Kidney epithelial cell (primary cell): ENCODE data around the gene ST7L. TPM values are rescaled to one million over a fixed set of nuclear protein-coding genes. Genes with fewer than 3 reads are reported as not detected.

ENCODE experiments used
- DNase-seq: peaks from one replicate; pipeline ENCODE4 v3.0.0-alpha.2; 2010; ENCODE audit warnings: low read depth
- H3K27me3 ChIP-seq: 2 replicates; pipeline ENCODE4 v1.6.0; 2011; ENCODE audit warnings: low read length; ENCODE audit not compliant: control insufficient read depth, insufficient read depth
- H3K36me3 ChIP-seq: 2 replicates; pipeline ENCODE4 v1.5.1; 2011; ENCODE audit warnings: low read length; ENCODE audit not compliant: control insufficient read depth, insufficient read depth
- H3K4me3 ChIP-seq: 2 replicates; pipeline ENCODE4 v1.5.1; 2011; ENCODE audit warnings: low read depth, mild to moderate bottlenecking, control low read depth, low read length
- total RNA-seq: library from RNA; depleted of rRNA; stranded (reverse); fragments of >200 nt; gene quantifications from 2 replicates; pipeline ENCODE4 v1.2.3, GENCODE V29; 2015
- TF ChIP-seq, protein P1 (sequence below): IDR thresholded peaks from 2 replicates; pipeline ENCODE4 v1.5.1; 2011; ENCODE audit warnings: mild to moderate bottlenecking, moderate library complexity, low read length, control low read depth, inconsistent platforms; ENCODE audit not compliant: insufficient read depth, poor library complexity, severe bottlenecking

ST7L gene
- total RNA-seq, 1 donor from 2014 or later, result 12.9 TPM

DNA sequence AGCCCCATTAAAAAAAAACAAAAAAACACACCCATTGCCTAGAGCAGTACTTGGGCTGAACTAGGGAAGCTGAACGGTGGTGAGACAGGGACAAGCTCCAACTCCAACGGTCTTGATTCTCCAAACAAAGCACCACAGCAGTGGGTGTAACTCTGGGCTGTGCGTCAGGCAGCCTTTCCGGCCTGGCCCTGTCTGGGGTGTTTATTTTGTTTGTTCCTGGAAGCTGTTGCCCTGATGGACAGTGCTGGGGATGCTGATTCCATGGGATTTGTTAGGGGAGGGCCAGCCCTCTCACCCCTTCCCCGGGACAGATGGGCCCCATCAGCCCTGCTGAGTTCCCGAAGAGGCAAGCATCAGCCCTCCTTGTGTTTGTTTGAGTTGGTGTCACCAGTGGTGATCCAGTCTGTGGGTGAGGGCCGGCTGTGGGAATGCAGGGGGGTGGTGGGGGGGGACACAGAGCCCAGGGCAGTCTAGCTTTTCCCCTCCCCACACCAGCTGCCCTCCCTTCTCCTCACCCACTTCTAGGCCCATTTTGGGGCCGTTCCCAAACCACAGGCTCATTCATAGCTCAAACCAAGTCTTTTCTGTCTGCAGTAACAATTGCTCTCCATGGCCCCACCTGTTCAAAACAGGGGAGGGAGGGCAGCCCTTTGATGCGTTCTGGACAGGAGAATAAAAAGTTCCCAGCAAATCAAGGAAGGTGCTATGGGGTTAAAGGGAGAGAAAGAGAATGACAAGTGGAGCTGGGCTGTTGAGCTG, 105.7 kb downstream of the ST7L start:
- Histone ChIP-seq H3K27me3 (peaks cover 18% of the 10 kb centered on the region), H3K36me3 (no peaks in the 10 kb centered on the region), H3K4me3 (no peak overlapping the region)
- DNase-seq, result no peak
- TF ChIP-seq, protein P1, sequence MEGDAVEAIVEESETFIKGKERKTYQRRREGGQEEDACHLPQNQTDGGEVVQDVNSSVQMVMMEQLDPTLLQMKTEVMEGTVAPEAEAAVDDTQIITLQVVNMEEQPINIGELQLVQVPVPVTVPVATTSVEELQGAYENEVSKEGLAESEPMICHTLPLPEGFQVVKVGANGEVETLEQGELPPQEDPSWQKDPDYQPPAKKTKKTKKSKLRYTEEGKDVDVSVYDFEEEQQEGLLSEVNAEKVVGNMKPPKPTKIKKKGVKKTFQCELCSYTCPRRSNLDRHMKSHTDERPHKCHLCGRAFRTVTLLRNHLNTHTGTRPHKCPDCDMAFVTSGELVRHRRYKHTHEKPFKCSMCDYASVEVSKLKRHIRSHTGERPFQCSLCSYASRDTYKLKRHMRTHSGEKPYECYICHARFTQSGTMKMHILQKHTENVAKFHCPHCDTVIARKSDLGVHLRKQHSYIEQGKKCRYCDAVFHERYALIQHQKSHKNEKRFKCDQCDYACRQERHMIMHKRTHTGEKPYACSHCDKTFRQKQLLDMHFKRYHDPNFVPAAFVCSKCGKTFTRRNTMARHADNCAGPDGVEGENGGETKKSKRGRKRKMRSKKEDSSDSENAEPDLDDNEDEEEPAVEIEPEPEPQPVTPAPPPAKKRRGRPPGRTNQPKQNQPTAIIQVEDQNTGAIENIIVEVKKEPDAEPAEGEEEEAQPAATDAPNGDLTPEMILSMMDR, result no peak

DNA sequence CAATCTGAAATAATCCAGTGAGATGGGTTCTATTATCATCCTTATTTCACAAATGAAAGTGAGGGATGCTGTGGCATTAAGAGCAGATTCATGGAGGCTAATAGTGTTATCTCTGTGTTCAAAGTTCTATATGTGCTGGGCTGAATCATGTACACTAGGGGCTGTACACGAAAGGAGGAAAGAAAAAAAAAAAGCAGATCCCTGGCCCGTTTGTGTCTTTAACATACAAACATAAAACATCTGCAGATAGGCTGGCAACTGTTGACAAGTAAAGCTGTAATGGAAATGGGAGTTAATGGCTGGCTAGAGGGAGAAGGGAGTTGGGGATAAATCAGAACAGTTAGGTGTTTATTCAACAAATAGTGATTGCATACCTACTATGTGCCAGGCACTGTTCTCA, 107.0 kb downstream of the ST7L start:
- TF ChIP-seq, protein P1, result no peak
- no peak for DNase-seq
- peaks cover 25% of the 10 kb centered on the region for H3K27me3 ChIP-seq
- no peak overlapping the region for H3K4me3 ChIP-seq
- H3K36me3 ChIP-seq, result no peaks in the 10 kb centered on the region

DNA sequence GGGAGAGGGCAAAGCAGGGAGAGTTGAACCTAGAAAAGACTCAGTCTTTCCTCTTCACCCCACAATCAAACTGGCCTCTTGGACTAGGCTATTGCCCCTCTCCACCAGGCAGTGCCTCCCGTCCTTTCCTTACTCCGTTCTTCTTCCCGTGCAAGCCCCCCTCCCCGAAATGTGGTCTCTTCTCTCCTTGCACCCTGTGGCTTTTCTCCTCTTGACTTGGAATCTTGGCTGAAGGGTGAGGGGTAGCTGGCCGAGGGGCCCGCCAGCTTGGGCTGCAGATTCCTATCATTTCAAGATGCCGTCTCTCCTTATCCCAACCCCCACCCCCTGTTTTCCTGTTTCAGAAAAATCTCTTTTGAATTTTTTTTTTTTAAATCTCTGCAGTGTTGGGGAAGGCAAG, 108.6 kb downstream of the ST7L start:
- TF ChIP-seq, protein P1, result no peak
- Histone ChIP-seq H3K27me3 (peaks cover 25% of the 10 kb centered on the region), H3K36me3 (no peaks in the 10 kb centered on the region), H3K4me3 (no peak overlapping the region)
- no peak for DNase-seq

DNA sequence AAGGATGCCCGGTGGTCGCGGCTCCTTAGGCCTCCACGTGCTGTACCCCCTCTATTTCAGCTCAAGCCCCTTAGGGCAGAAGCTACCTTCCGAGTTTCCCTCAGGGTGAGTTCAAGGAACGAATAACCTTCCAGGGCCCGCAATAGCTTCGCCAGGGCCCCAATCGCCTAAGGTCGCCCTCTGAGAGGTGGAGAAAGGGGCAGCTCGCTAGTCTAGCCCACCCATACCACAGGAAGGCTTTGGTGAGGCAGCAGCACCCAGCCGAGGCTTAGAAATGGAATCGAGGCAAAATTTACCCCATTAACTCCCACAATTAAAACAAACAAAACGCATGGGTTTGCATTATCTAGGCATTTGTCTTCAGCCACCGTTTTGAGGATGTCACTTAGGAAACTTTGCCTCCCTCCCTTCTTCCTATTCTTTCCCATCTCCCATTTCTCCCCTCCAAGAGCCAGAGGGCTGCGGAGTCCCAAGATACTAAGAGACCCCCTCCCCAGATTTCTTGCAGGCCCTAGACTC, 109.2 kb downstream of the ST7L start:
- Histone ChIP-seq H3K4me3 (peak overlapping the region; percentile 29), H3K36me3 (no peaks in the 10 kb centered on the region), H3K27me3 (peaks cover 25% of the 10 kb centered on the region)
- TF ChIP-seq, protein P1, result no peak
- DNase-seq, result no peak

DNA sequence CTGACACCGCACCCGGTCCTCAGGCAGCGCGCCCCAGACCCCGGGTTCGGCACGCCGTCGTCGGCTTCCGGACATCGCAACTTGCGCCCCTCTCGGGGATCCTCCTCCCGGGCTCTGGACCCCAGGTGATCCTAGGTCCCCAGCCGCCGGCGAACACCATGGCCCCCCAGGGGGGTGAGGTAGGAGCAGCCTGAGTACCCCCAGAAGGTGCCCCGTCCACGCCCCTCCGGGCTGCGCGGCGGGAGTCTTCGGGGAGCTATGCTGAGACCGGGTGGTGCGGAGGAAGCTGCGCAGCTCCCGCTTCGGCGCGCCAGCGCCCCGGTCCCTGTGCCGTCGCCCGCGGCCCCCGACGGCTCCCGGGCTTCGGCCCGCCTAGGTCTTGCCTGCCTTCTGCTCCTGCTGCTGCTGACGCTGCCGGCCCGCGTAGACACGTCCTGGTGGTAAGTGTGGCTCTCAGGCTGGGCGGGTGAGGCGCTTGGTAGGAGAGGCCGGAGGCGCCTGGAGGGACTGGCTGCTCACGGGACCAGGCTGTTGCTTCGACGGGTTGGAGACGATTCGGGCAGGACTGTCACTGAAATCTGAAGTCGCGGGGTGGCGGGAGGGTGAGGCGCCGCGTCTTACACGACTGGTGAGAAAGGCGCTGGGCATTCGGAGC, 109.8 kb downstream of the ST7L start:
- no peak for DNase-seq
- peak overlapping the region; percentile 29 for H3K4me3 ChIP-seq
- peaks cover 25% of the 10 kb centered on the region for H3K27me3 ChIP-seq
- H3K36me3 ChIP-seq, result no peaks in the 10 kb centered on the region
- TF ChIP-seq, protein P1, result no peak
